Measurements from ENCODE around the gene ATP2B3. TPM values are rescaled to one million over a fixed set of nuclear protein-coding genes. Genes with fewer than 3 reads are reported as not detected.

Gene ATP2B3
- 3.7 TPM for total RNA-seq

GRCh38 chrX:153517423-153517822 lies at the start of gene ATP2B3:
Gene ATP2B3 (plus strand): TSS chrX:153517642. CDS start chrX:153536248, 18,606 bp downstream.

GRCh38 chrX:153470411-153471363 lies 46.8 kb upstream of the ATP2B3 start, which contains the start of gene HAUS7:
Gene HAUS7 (minus strand): TSS chrX:153470576. CDS start chrX:153470557, 19 bp downstream.

GRCh38 chrX:153494541-153495361 lies 22.7 kb upstream of the ATP2B3 start, which contains the start of gene BGN:
Gene BGN (plus strand): TSS chrX:153494980. CDS start chrX:153504632, 9,652 bp downstream.

GRCh38 chrX:153598541-153599191 lies 81.2 kb downstream of the ATP2B3 start, which contains the start of gene CCNQ:
Gene CCNQ (minus strand): TSS chrX:153599139. CDS start chrX:153599073, 66 bp downstream.

Other genes with a start within 250 kb of the ATP2B3 start
- gene PNMA6F, start 195.9 kb upstream of the ATP2B3 start, total RNA-seq = not detected
- gene ZNF275, start 183.5 kb upstream of the ATP2B3 start, total RNA-seq = 16.4 TPM
- gene PNMA6E, start 116.3 kb upstream of the ATP2B3 start, total RNA-seq = not detected
- 0.60 TPM for gene ZFP92, start 106.2 kb upstream of the ATP2B3 start, total RNA-seq
- gene TREX2, start 71.6 kb upstream of the ATP2B3 start, total RNA-seq = 0.27 TPM
- 24.6 TPM for gene HAUS7, start 47.1 kb upstream of the ATP2B3 start, total RNA-seq
- 106 TPM for gene BGN, start 22.7 kb upstream of the ATP2B3 start, total RNA-seq
- gene CCNQ, start 81.5 kb downstream of the ATP2B3 start, total RNA-seq = 15.9 TPM
- gene DUSP9, start 129.6 kb downstream of the ATP2B3 start, total RNA-seq = not detected
- gene PNCK, start 156.2 kb downstream of the ATP2B3 start, total RNA-seq = 29.3 TPM
- 44.7 TPM for gene SLC6A8, start 170.3 kb downstream of the ATP2B3 start, total RNA-seq
- 57.0 TPM for gene BCAP31, start 206.7 kb downstream of the ATP2B3 start, total RNA-seq
- gene ABCD1, start 207.2 kb downstream of the ATP2B3 start, total RNA-seq = 13.4 TPM
- gene PLXNB3, start 246.6 kb downstream of the ATP2B3 start, total RNA-seq = 7.3 TPM

Measured in camera-type eye (tissue), 1 donor.